Activated CD4-positive, alpha-beta memory T cell treated with anti-CD3 and anti-CD28 coated beads for 36 hours (primary cell): ENCODE results near the gene FGD4. TPM values are rescaled to one million over a fixed set of nuclear protein-coding genes. Genes with fewer than 3 reads are reported as not detected.

Source experiments
- CTCF ChIA-PET: fragments of 350-600 bp; sonication (Branson Sonifier 250); formaldehyde crosslinking; loops from one replicate; lab custom pipeline; 2021; ENCODE audit warnings: antibody characterized with exemption, inconsistent platforms; lab: Charles Lee
- POLR2A ChIA-PET: fragments of 350-600 bp; sonication (Branson Sonifier 250); formaldehyde crosslinking; loops from one replicate; lab custom pipeline; 2021; ENCODE audit warnings: antibody characterized with exemption; lab: Charles Lee
- DNase-seq: peaks from one replicate; pipeline ENCODE4 v3.0.0-alpha.2; 2020
- H3K27ac Mint-ChIP-seq: one replicate; pipeline ENCODE4 v1.8.0; 2021; ENCODE audit warnings: mixed read lengths
- H3K27me3 Mint-ChIP-seq: one replicate; pipeline ENCODE4 v1.8.0; 2021; ENCODE audit warnings: mixed read lengths
- H3K36me3 Mint-ChIP-seq: one replicate; pipeline ENCODE4 v1.8.0; 2021; ENCODE audit warnings: mixed read lengths
- H3K4me1 Mint-ChIP-seq: one replicate; pipeline ENCODE4 v1.8.0; 2021; ENCODE audit warnings: low read depth, mixed read lengths
- H3K4me3 Mint-ChIP-seq: one replicate; pipeline ENCODE4 v1.8.0; 2021; ENCODE audit warnings: mild to moderate bottlenecking, mixed read lengths
- H3K9me3 Mint-ChIP-seq: one replicate; pipeline ENCODE4 v1.8.0; 2021; ENCODE audit warnings: mixed read lengths
- intact Hi-C: fragments of 100-400 bp; cut with micrococcal nuclease; formaldehyde crosslinking; loops from one replicate; pipeline ENCODE4 v1.15.1; 2023
- total RNA-seq, 2 experiments: library from RNA; stranded (reverse); gene quantifications; one replicate each; pipeline ENCODE4 v1.2.3, GENCODE V29; 2021

Gene FGD4
- total RNA-seq, 2 experiments from 2014 or later = 0.19 to 0.22 TPM

- Mint-ChIP-seq H3K9me3 (no peaks in the 10 kb centered on the region), H3K36me3 (no peaks in the 10 kb centered on the region), H3K4me3 (no peak overlapping the region), H3K27me3 (no peaks in the 10 kb centered on the region), H3K4me1 (peaks cover 19% of the 10 kb centered on the region), H3K27ac (no peak overlapping the region)
- ChIA-PET POLR2A (no interaction called here), CTCF (no interaction called here)
- intact Hi-C loops = no loop called here
- no peak for DNase-seq
These were observed 190.0 kb downstream of the FGD4 start for GRCh38 chr12:32589165-32589865.

DNA sequence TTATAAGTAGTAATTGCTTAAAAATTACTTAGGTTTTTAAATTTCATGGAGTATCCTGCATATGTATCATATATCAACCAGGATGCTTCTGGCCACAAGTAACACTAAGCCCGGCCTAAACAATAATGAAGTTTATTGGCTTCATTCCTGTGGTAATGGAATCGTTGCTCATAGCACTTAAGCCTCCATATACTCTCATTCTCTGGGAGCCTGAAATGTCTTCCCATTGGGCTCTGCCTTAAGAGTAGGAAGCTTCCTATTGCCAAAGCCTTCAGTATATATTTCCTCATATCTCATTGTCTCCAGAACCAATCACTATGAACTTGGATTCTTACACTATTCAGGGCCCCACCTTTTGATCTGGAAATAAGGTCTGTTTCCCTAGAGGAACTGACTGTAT lies 195.9 kb downstream of the FGD4 start:
- Mint-ChIP-seq H3K4me1 (no peaks in the 10 kb centered on the region), H3K27ac (no peak overlapping the region), H3K9me3 (no peaks in the 10 kb centered on the region), H3K4me3 (no peak overlapping the region), H3K27me3 (no peaks in the 10 kb centered on the region), H3K36me3 (no peaks in the 10 kb centered on the region)
- intact Hi-C loops = no loop called here
- CTCF ChIA-PET = no interaction called here
- DNase-seq = no peak
- POLR2A ChIA-PET = no interaction called here

DNA sequence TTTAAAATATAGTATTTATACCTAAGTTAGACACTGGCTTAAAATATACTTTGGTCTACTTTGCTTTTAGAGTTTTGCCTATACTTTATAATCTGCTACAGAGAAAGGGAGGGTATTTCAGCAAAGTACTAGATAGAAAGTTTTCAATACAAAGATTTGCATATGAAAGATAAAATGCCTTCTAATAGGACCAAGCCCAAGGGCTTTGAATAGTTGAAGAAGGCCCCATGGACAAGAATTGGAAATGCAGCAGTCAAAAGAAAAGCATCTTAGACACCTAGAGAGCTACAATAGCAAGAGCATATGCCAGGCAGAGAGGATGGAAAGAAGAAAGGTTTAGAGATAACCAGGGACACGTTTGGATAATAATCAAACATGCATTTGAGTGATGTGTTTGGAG lies 196.7 kb downstream of the FGD4 start:
- H3K27me3 Mint-ChIP-seq = no peaks in the 10 kb centered on the region
- CTCF ChIA-PET = no interaction called here

GRCh38 chr12:32598688-32599087 lies 199.3 kb downstream of the FGD4 start:
- Mint-ChIP-seq H3K27me3 (no peaks in the 10 kb centered on the region), H3K4me3 (no peak overlapping the region), H3K36me3 (no peaks in the 10 kb centered on the region), H3K9me3 (no peaks in the 10 kb centered on the region), H3K27ac (no peak overlapping the region), H3K4me1 (no peaks in the 10 kb centered on the region)
- DNase-seq = no peak
- intact Hi-C loops = no loop called here
- ChIA-PET POLR2A (no interaction called here), CTCF (no interaction called here)

More for the DNA sequence above, 196.7 kb downstream of the FGD4 start:
- POLR2A ChIA-PET = no interaction called here
- Mint-ChIP-seq H3K27ac (no peak overlapping the region), H3K36me3 (no peaks in the 10 kb centered on the region), H3K4me1 (no peaks in the 10 kb centered on the region), H3K4me3 (no peak overlapping the region), H3K9me3 (no peaks in the 10 kb centered on the region)
- intact Hi-C loops = no loop called here
- DNase-seq = no peak

DNA sequence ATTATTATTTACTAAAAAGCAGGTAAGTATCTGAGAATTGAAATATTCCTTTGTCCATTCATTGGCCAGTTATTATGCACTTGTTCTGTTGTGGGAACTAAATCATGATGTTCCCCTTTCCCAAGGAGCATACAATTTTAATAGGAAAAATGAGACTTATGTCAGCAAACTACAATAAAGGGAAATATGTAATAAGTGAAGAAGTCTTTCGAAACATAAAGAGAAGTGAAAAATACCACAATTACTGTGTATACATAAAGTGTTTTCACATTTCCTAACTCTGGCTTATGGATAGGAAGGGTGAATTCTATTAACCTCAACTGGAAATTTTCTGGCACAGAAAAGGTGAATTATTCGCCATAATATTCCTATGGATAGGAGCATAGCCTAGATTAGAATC lies 201.3 kb downstream of the FGD4 start:
- POLR2A ChIA-PET = interaction anchor here (1.1 kb wide), 1 partner anchor 9 kb away, joined by 3 read pairs; no protein-coding TSS in a partner anchor

GRCh38 chr12:32603071-32603470 lies 203.7 kb downstream of the FGD4 start:
- no peak overlapping the region for H3K27ac Mint-ChIP-seq
- H3K4me1 Mint-ChIP-seq = peaks cover 8% of the 10 kb centered on the region
- ChIA-PET POLR2A (no interaction called here), CTCF (no interaction called here)
- H3K27me3 Mint-ChIP-seq = peaks cover 3% of the 10 kb centered on the region
- no peak overlapping the region for H3K4me3 Mint-ChIP-seq
- H3K9me3 Mint-ChIP-seq = no peaks in the 10 kb centered on the region
- H3K36me3 Mint-ChIP-seq = no peaks in the 10 kb centered on the region
- no peak for DNase-seq
- intact Hi-C loops = no loop called here

More for the DNA sequence above, 201.3 kb downstream of the FGD4 start:
- DNase-seq = no peak
- CTCF ChIA-PET = no interaction called here
- H3K27ac Mint-ChIP-seq = no peak overlapping the region
- peaks cover 8% of the 10 kb centered on the region for H3K4me1 Mint-ChIP-seq
- no peaks in the 10 kb centered on the region for H3K36me3 Mint-ChIP-seq
- intact Hi-C loops = no loop called here
- no peak overlapping the region for H3K4me3 Mint-ChIP-seq
- H3K9me3 Mint-ChIP-seq = no peaks in the 10 kb centered on the region
- peaks cover 3% of the 10 kb centered on the region for H3K27me3 Mint-ChIP-seq

GRCh38 chr12:32603858-32604257 lies 204.5 kb downstream of the FGD4 start:
- peak; percentile 53 for DNase-seq
- no peak overlapping the region for H3K4me3 Mint-ChIP-seq
- H3K36me3 Mint-ChIP-seq = no peaks in the 10 kb centered on the region
- intact Hi-C loops = loop anchor here (1.0 kb wide), 1 partner anchor 152 kb away; no protein-coding TSS in a partner anchor
- ChIA-PET POLR2A (no interaction called here), CTCF (no interaction called here)
- peaks cover 8% of the 10 kb centered on the region for H3K4me1 Mint-ChIP-seq
- no peaks in the 10 kb centered on the region for H3K9me3 Mint-ChIP-seq
- peaks cover 3% of the 10 kb centered on the region for H3K27me3 Mint-ChIP-seq
- no peak overlapping the region for H3K27ac Mint-ChIP-seq

GRCh38 chr12:32604565-32604964 lies 205.2 kb downstream of the FGD4 start:
- no peak for DNase-seq
- H3K27me3 Mint-ChIP-seq = peaks cover 6% of the 10 kb centered on the region
- CTCF ChIA-PET = no interaction called here
- H3K9me3 Mint-ChIP-seq = no peaks in the 10 kb centered on the region
- no peaks in the 10 kb centered on the region for H3K36me3 Mint-ChIP-seq
- peaks cover 8% of the 10 kb centered on the region for H3K4me1 Mint-ChIP-seq
- no peak overlapping the region for H3K4me3 Mint-ChIP-seq
- H3K27ac Mint-ChIP-seq = no peak overlapping the region
- intact Hi-C loops = loop anchor here (1.0 kb wide), 1 partner anchor 152 kb away; no protein-coding TSS in a partner anchor
- POLR2A ChIA-PET = no interaction called here

GRCh38 chr12:32605326-32606095 lies 206.2 kb downstream of the FGD4 start:
- Mint-ChIP-seq H3K27ac (no peak overlapping the region), H3K36me3 (no peaks in the 10 kb centered on the region), H3K27me3 (peaks cover 6% of the 10 kb centered on the region), H3K9me3 (no peaks in the 10 kb centered on the region), H3K4me1 (peaks cover 8% of the 10 kb centered on the region), H3K4me3 (no peak overlapping the region)
- ChIA-PET POLR2A (no interaction called here), CTCF (interaction anchor here (0.6 kb wide), 2 partner anchors 56 to 788 kb away, joined by 3 to 4 read pairs; no protein-coding TSS in a partner anchor)
- DNase-seq = no peak
- intact Hi-C loops = no loop called here

DNA sequence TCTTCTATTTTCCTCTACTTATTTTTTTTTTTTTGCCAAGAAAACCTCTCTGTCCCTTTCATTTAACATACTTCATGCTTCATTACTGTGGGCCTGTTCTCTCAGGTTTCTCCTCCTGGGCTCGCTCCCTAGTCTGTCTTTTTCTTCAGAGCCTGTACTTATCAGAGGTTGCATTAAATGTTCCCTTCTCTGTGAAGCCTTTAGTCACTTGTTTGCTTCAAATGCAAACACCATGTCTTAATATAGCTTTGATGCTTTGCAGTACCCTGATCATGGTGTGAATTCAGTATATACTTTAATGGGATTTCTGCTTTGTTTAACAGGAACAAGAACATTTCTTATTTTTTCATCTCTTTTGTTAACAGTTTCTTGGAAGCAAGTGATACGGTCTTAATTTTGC lies 207.1 kb downstream of the FGD4 start:
- intact Hi-C loops = no loop called here
- Mint-ChIP-seq H3K4me3 (no peak overlapping the region), H3K27me3 (peaks cover 6% of the 10 kb centered on the region), H3K9me3 (no peaks in the 10 kb centered on the region), H3K36me3 (no peaks in the 10 kb centered on the region), H3K4me1 (peaks cover 8% of the 10 kb centered on the region), H3K27ac (no peak overlapping the region)
- POLR2A ChIA-PET = no interaction called here
- no peak for DNase-seq
- CTCF ChIA-PET = interaction anchor here (0.6 kb wide), 1 partner anchor 55 kb away, joined by 3 read pairs; no protein-coding TSS in a partner anchor

- Mint-ChIP-seq H3K36me3 (no peaks in the 10 kb centered on the region), H3K4me1 (no peaks in the 10 kb centered on the region), H3K27me3 (peaks cover 6% of the 10 kb centered on the region), H3K27ac (no peak overlapping the region), H3K9me3 (no peaks in the 10 kb centered on the region), H3K4me3 (no peak overlapping the region)
- POLR2A ChIA-PET = no interaction called here
- intact Hi-C loops = no loop called here
- DNase-seq = no peak
- CTCF ChIA-PET = no interaction called here
These were observed 210.6 kb downstream of the FGD4 start for GRCh38 chr12:32609966-32610365.

DNA sequence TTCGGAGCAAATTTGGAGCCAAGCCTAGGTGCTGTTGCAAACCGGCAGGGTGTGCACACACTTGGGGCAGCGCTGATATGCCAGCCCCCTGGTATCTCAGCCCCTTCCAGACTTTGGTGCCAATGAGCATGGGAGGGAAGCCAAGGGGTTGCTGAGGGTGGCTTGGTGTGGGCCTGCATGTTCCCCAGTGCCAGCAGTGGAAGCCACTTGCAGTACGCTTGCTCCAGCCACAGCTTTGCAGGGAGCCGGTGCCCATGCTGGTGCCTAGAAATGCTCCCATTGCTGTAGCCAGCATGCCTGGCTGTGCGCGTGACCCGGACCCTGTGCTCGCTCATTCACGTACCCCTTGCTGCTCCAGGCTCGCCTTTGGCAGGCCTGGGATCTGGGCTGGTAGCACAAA lies 212.6 kb downstream of the FGD4 start:
- intact Hi-C loops = no loop called here
- Mint-ChIP-seq H3K27me3 (peaks cover 3% of the 10 kb centered on the region), H3K27ac (no peak overlapping the region), H3K36me3 (no peaks in the 10 kb centered on the region), H3K9me3 (no peaks in the 10 kb centered on the region), H3K4me1 (no peaks in the 10 kb centered on the region), H3K4me3 (no peak overlapping the region)
- POLR2A ChIA-PET = interaction anchor here (0.6 kb wide), 1 partner anchor 139 kb away, joined by 3 read pairs; no protein-coding TSS in a partner anchor
- CTCF ChIA-PET = no interaction called here
- no peak for DNase-seq
